NCI-H1417 treated with DMSO at 0.1 percent for 48 hours (cell line): ENCODE measurements around the gene HCST.

ENCODE experiments used
- DNase-seq: peaks from one replicate; lab custom pipeline; 2025; lab: John Stamatoyannopoulos, UW

Gene HCST

GRCh38 chr19:35937345-35938281, 35.3 kb downstream of the HCST start:
- DNase-seq = no peak

GRCh38 chr19:35938282-35939224, 36.2 kb downstream of the HCST start:
- DNase-seq = no peak

GRCh38 chr19:35939307-35940077, 37.2 kb downstream of the HCST start:
- no peak for DNase-seq

- no peak for DNase-seq
Observed at GRCh38 chr19:35940078-35940775, 37.9 kb downstream of the HCST start.

- no peak for DNase-seq
Observed at GRCh38 chr19:35940839-35941238, 38.5 kb downstream of the HCST start.

- DNase-seq = no peak
Observed at GRCh38 chr19:35942235-35942634, 39.9 kb downstream of the HCST start.

GRCh38 chr19:35943321-35944301, 41.3 kb downstream of the HCST start:
- no peak for DNase-seq

GRCh38 chr19:35944556-35944955, 42.2 kb downstream of the HCST start:
- DNase-seq = no peak

GRCh38 chr19:35945121-35945790, 42.9 kb downstream of the HCST start:
- no peak for DNase-seq

GRCh38 chr19:35946203-35946602, 43.9 kb downstream of the HCST start:
- no peak for DNase-seq

- DNase-seq = no peak
Observed at GRCh38 chr19:35949131-35949530, 46.8 kb downstream of the HCST start.
